Liver (tissue), 9 donors: Measurements from ENCODE around the gene HDDC2. TPM values are rescaled to one million over a fixed set of nuclear protein-coding genes. Genes with fewer than 3 reads are reported as not detected.

Experiments used
- DNase-seq: peaks from one replicate; pipeline ENCODE4 v3.0.0-alpha.2; 2017; ENCODE audit warnings: low spot score
- H3K27ac ChIP-seq, 2 donors: one replicate each; pipeline ENCODE4 v1.7.0; 2013; ENCODE audit warnings: inconsistent platforms in 2 of 2, low read length in 2 of 2, control low read depth in 1 of 2, low read depth in 1 of 2, mild to moderate bottlenecking in 1 of 2
- H3K27me3 ChIP-seq, 4 donors: one replicate each; pipeline versions ENCODE4 v1.6.1 to v1.7.0; 2013; ENCODE audit warnings: low read length in 3 of 4, inconsistent platforms in 1 of 4, mild to moderate bottlenecking in 1 of 4, moderate library complexity in 1 of 4; ENCODE audit not compliant: control insufficient read depth in 4 of 4, insufficient read depth in 4 of 4
- H3K36me3 ChIP-seq, 4 donors: one replicate each; pipeline versions ENCODE4 v1.6.1 to v1.7.0; 2013; ENCODE audit warnings: low read length in 3 of 4, mild to moderate bottlenecking in 3 of 4, low read depth in 1 of 4, moderate library complexity in 1 of 4; ENCODE audit not compliant: control insufficient read depth in 4 of 4, insufficient read depth in 3 of 4
- H3K4me1 ChIP-seq, 4 donors: one replicate each; pipeline versions ENCODE4 v1.6.1 to v1.7.0; 2013; ENCODE audit warnings: low read length in 3 of 4, mild to moderate bottlenecking in 3 of 4, moderate library complexity in 1 of 4; ENCODE audit not compliant: control insufficient read depth in 4 of 4, insufficient read depth in 4 of 4
- H3K4me3 ChIP-seq, 3 donors: one replicate each; pipeline versions ENCODE4 v1.6.1 to v1.7.0; 2013; ENCODE audit warnings: low read length in 3 of 3, control low read depth in 1 of 3, low read depth in 1 of 3, mild to moderate bottlenecking in 1 of 3
- H3K9ac ChIP-seq, 2 donors: one replicate each; pipeline ENCODE4 v1.7.0; 2013; ENCODE audit warnings: low read length in 2 of 2, mild to moderate bottlenecking in 2 of 2, moderate library complexity in 2 of 2, control low read depth in 1 of 2, low read depth in 1 of 2
- H3K9me3 ChIP-seq, 4 donors: one replicate each; pipeline versions ENCODE4 v1.6.1 to v1.7.0; 2013; ENCODE audit warnings: low read length in 3 of 4; ENCODE audit not compliant: control insufficient read depth in 4 of 4
- ATF3 ChIP-seq: IDR thresholded peaks from 2 replicates; pipeline ENCODE4 v1.6.1; 2016; ENCODE audit warnings: antibody characterized with exemption
- CTCF ChIP-seq: fragments of 150-350 bp; IDR thresholded peaks from 2 replicates; pipeline ENCODE4 v1.5.1; 2017; ENCODE audit warnings: improper control_type of control experiment, low read depth, low read length; ENCODE audit not compliant: missing input control
- EGR1 ChIP-seq, 2 donors: IDR thresholded peaks; 2 replicates each; pipeline ENCODE4 v1.6.1; 2016 to 2018; ENCODE audit warnings: antibody characterized with exemption in 2 of 2, low read depth in 2 of 2
- FOXA1 ChIP-seq: IDR thresholded peaks from 2 replicates; pipeline ENCODE4 v1.6.1; 2016; ENCODE audit warnings: antibody characterized with exemption
- FOXA2 ChIP-seq: IDR thresholded peaks from 2 replicates; pipeline ENCODE4 v1.6.1; 2016; ENCODE audit warnings: antibody characterized with exemption
- HNF4A ChIP-seq, 2 donors: conservative IDR thresholded peaks; 2 replicates each; pipeline ENCODE4 v1.6.1; 2016; ENCODE audit warnings: antibody characterized with exemption in 2 of 2, mild to moderate bottlenecking in 2 of 2
- HNF4G ChIP-seq: IDR thresholded peaks from 2 replicates; pipeline ENCODE4 v1.6.1; 2016; ENCODE audit warnings: antibody characterized with exemption
- JUND ChIP-seq, 2 donors: IDR thresholded peaks; 2 replicates each; pipeline ENCODE4 v1.6.1; 2016; ENCODE audit warnings: antibody characterized with exemption in 2 of 2
- NR2F2 ChIP-seq: IDR thresholded peaks from 2 replicates; pipeline ENCODE4 v1.6.1; 2016; ENCODE audit warnings: antibody characterized with exemption
- RAD21 ChIP-seq, 2 donors: IDR thresholded peaks; 2 replicates each; pipeline ENCODE4 v1.6.1; 2016; ENCODE audit warnings: antibody characterized with exemption in 2 of 2, mild to moderate bottlenecking in 2 of 2
- REST ChIP-seq: IDR thresholded peaks from 2 replicates; pipeline ENCODE4 v1.6.1; 2016; ENCODE audit warnings: antibody characterized with exemption, mild to moderate bottlenecking
- RXRA ChIP-seq, 2 donors: IDR thresholded peaks; 2 replicates each; pipeline ENCODE4 v1.6.1; 2017 to 2018; ENCODE audit warnings: antibody characterized with exemption in 2 of 2, mild to moderate bottlenecking in 1 of 2
- SP1 ChIP-seq: IDR thresholded peaks from 2 replicates; pipeline ENCODE4 v1.6.1; 2018; ENCODE audit warnings: antibody characterized with exemption, mild to moderate bottlenecking
- TAF1 ChIP-seq: conservative IDR thresholded peaks from 2 replicates; pipeline ENCODE4 v1.6.1; 2016; ENCODE audit warnings: antibody characterized with exemption, mild to moderate bottlenecking
- YY1 ChIP-seq: IDR thresholded peaks from 2 replicates; pipeline ENCODE4 v1.6.1; 2016; ENCODE audit warnings: antibody characterized with exemption, mild to moderate bottlenecking
- ZBTB33 ChIP-seq: IDR thresholded peaks from 2 replicates; pipeline ENCODE4 v1.6.1; 2016; ENCODE audit warnings: antibody characterized with exemption
- WGBS: extraction: QIAGEN DNeasy Blood & Tissue Kit; methylation state at CpG from one replicate; pipeline ENCODE4 v1.1.7; 2013; 5-methylcytosine and 5-hydroxymethylcytosine counted together
- polyA plus RNA-seq, 2 donors: library from polyadenylated mRNA; stranded (reverse) in 1 of 2; unstranded in 1 of 2; fragments of 200-250 nt in 1 of 2; fragments of >200 nt in 1 of 2; fragmentation: Nextera tagmentation in 1 of 2; extraction: Ambion mirVana in 1 of 2; gene quantifications; one replicate each; pipeline versions ENCODE4 v1.2.1 to v1.2.3, GENCODE V29; 2013 to 2015
- total RNA-seq, 2 donors: library from RNA; depleted of rRNA; stranded (reverse); fragments of >200 nt; gene quantifications; one replicate each; pipeline ENCODE4 v1.2.3, GENCODE V29; 2014
- donor health status: healthy.
- donor health status: healthy.
- donor health status: healthy.
- donor health status: healthy.
- donor health status: healthy.

Gene HDDC2
- total and polyA plus RNA-seq, 4 donors, result 8.8 to 21.0 (median 11.8) TPM

GRCh38 chr6:125332664-125333063, 30.9 kb upstream of the HDDC2 start:
- no peak overlapping the region for H3K27ac ChIP-seq
- H3K9me3 ChIP-seq, result no peaks in the 10 kb centered on the region
- TF ChIP-seq FOXA1 (no peak), ATF3 (no peak), FOXA2 (no peak), HNF4A (conservative IDR thresholded peaks at IDR 0.05) (no peak), HNF4G (no peak), TAF1 (no peak), ZBTB33 (no peak), CTCF (no peak), SP1 (no peak), RXRA (IDR thresholded peaks at IDR 0.05) (no peak), EGR1 (IDR thresholded peaks at IDR 0.05; ENCODE audit: low read depth in 2 of 2) (no peak), RAD21 (IDR thresholded peaks at IDR 0.05) (no peak), JUND (IDR thresholded peaks at IDR 0.05) (no peak), NR2F2 (no peak), REST (no peak), YY1 (no peak)
- no peak overlapping the region for H3K4me3 ChIP-seq
- H3K4me1 ChIP-seq, result no peaks in the 10 kb centered on the region
- H3K9ac ChIP-seq, result no peak overlapping the region
- H3K27me3 ChIP-seq, result no peaks in the 10 kb centered on the region
- DNase-seq, result no peak
- 95% methylated on average over 1 of the region's 1 CpG for WGBS
- no peaks in the 10 kb centered on the region for H3K36me3 ChIP-seq

- no peaks in the 10 kb centered on the region for H3K9me3 ChIP-seq
- no peak for DNase-seq
- no peak overlapping the region for H3K4me3 ChIP-seq
- H3K36me3 ChIP-seq, result no peaks in the 10 kb centered on the region
- H3K27me3 ChIP-seq, result no peaks in the 10 kb centered on the region
- H3K4me1 ChIP-seq, result no peaks in the 10 kb centered on the region
- H3K9ac ChIP-seq, result no peak overlapping the region
- WGBS, result 69% methylated on average over 2 of the region's 2 CpGs
- no peak overlapping the region for H3K27ac ChIP-seq
- no peak for TF ChIP-seq NR2F2
These were observed 23.8 kb upstream of the HDDC2 start for GRCh38 chr6:125325586-125325985.
